Motor neuron (in vitro differentiated cells): Measurements from ENCODE around the gene MRNIP. TPM values are rescaled to one million over a fixed set of nuclear protein-coding genes. Genes with fewer than 3 reads are reported as not detected.
"Not testable (repeated sequence)": the region's sequence is repeated elsewhere in the genome, so short reads cannot be mapped to it uniquely, and the experiment has no call there.

Source experiments
- ATAC-seq, 8 experiments: fragments of 200-7000 bp; cut with Tn5 transposase; replicated peaks in 6 of 8; 2 replicates each; pipeline ENCODE4 v1.8.0; 2021; ENCODE audit warnings: mild to moderate bottlenecking in 8 of 8, moderate library complexity in 8 of 8
- H3K27ac ChIP-seq, 2 donors: fragments of 250-450 bp; sonication (Bioruptor Pico); 2 replicates each; pipeline ENCODE4 v1.9.0; 2021; ENCODE audit warnings: antibody characterized with exemption in 2 of 2, mild to moderate bottlenecking in 2 of 2, moderate library complexity in 1 of 2
- H3K4me1 ChIP-seq, 2 donors: fragments of 250-450 bp; sonication (Bioruptor Pico); replicated peaks in 1 of 2; 2 replicates each; pipeline ENCODE4 v1.6.1; 2021; ENCODE audit warnings: antibody characterized with exemption in 2 of 2, mild to moderate bottlenecking in 2 of 2, moderate library complexity in 1 of 2
- H3K4me3 ChIP-seq, 5 donors: fragments of 250-450 bp; sonication (Bioruptor Pico); 2 replicates each; pipeline ENCODE4 v1.9.0; 2021; ENCODE audit warnings: antibody characterized with exemption in 5 of 5, mild to moderate bottlenecking in 5 of 5, moderate library complexity in 4 of 5
- WGBS, 10 experiments: fragments of 450-650 bp; shearing (Covaris generic); methylation state at CpG; one replicate each; pipeline ENCODE4 v1.0.0; 2022; 5-methylcytosine and 5-hydroxymethylcytosine counted together
- in situ Hi-C, 9 experiments: fragments of 400-800 bp; cut with MboI; loops; one replicate each; pipeline ENCODE4 v1.15.0; 2021; ENCODE audit warnings: low sequenced_read_pairs in 9 of 9, low pct_unique_long_range_greater_than_20kb in 2 of 9; ENCODE audit not compliant: unreplicated experiment in 9 of 9
- total RNA-seq, 8 experiments: library from RNA; unstranded; fragments of 300-600 nt; gene quantifications; 2 replicates each; pipeline versions ENCODE4 v1.2.3 to v1.2.4, GENCODE V29; 2022

MRNIP gene
- total RNA-seq, 8 experiments from 2014 or later, result 18.8 to 48.6 (median 28.3) TPM

DNA sequence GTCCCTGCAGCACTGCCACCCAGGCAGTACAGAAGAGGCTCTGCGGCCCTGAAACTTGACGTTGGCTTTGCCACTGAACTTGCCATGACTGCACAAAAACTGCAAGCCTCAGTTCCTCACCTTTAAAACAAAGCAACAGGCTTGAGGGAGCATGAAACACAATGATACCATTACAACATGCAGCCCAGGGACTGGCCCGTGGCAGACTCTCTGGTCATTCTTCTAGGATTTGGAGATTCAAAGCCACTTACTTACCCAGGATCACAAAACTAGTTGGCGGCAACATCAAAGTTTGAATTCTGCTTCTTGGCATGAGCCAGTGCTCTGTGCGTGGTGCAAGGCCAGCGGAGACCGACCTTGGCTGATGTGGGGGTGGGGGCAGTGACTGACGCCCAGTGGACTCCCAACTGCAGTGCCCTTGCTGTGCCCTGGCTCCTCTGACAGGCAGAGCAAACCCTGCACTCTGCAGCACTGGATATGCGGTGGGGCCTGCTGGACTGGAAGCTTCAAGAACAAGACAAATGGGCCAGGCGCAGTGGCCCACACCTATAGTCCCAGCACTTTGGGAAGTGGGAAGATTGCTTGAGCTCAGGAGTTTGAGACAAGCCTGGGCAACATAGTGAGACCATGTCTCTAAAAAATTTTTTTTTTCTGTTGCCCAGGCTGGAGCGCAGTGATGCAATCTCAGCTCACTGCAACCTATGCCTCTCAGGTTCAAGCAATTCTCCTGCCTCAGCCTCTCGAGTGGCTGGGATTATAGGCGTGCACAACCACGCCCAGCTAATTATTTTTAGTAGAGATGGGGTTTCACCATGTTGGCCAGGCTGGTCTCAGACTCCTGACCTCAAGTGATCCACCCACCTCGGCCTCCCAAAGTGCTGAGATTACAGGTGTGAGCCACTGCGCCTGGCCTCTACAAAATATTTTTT, 19.0 kb downstream of the MRNIP start:
- H3K4me3 ChIP-seq, result no peak overlapping the region
- WGBS, 10 experiments, result 66 to 100% (median 91%) methylated on average over 1 to 15 of the region's 16 CpGs; no CpG with 5 or more reads in 1 of the 10 experiments
- ATAC-seq, result peak in 4 of 8 experiments; percentile 4 to 20 (median 5)
- no peaks in the 10 kb centered on the region for H3K4me1 ChIP-seq
- in situ Hi-C loops, result no loop called here
- H3K27ac ChIP-seq, result no peak overlapping the region

GRCh38 chr5:179837076-179838011, 21.3 kb downstream of the MRNIP start:
- 78 to 100% (median 94%) methylated on average over 1 to 7 of the region's 15 CpGs; no CpG with 5 or more reads in 1 of the 10 experiments for WGBS, 10 experiments
- in situ Hi-C loops, result no loop called here
- ATAC-seq, result peak in 5 of 8 experiments; percentile 1 to 20 (median 7)
- H3K4me1 ChIP-seq, result no peaks in the 10 kb centered on the region
- no peak overlapping the region for H3K27ac ChIP-seq
- H3K4me3 ChIP-seq, result no peak overlapping the region

DNA sequence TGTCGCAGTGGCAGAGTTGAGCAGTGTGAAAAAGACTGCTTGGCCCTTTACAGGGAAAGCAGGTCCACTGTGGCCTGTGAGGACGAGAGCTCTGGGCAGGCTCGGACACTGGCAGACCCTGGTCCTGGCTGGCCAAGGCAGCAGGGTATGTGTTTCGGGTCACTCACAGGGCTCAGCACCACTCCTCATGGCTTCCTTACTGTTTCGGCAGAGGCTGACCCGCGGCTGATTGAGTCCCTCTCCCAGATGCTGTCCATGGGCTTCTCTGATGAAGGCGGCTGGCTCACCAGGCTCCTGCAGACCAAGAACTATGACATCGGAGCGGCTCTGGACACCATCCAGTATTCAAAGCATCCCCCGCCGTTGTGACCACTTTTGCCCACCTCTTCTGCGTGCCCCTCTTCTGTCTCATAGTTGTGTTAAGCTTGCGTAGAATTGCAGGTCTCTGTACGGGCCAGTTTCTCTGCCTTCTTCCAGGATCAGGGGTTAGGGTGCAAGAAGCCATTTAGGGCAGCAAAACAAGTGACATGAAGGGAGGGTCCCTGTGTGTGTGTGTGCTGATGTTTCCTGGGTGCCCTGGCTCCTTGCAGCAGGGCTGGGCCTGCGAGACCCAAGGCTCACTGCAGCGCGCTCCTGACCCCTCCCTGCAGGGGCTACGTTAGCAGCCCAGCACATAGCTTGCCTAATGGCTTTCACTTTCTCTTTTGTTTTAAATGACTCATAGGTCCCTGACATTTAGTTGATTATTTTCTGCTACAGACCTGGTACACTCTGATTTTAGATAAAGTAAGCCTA, 22.2 kb downstream of the MRNIP start:
- in situ Hi-C loops, result no loop called here
- Histone ChIP-seq H3K4me1 (no peaks in the 10 kb centered on the region), H3K4me3 (no peak overlapping the region), H3K27ac (no peak overlapping the region)
- 85 to 100% (median 97%) methylated on average over 2 to 14 of the region's 19 CpGs; no CpG with 5 or more reads in 3 of the 10 experiments for WGBS, 10 experiments
- ATAC-seq, result peak in 7 of 8 experiments; percentile 5 to 83 (median 65)

DNA sequence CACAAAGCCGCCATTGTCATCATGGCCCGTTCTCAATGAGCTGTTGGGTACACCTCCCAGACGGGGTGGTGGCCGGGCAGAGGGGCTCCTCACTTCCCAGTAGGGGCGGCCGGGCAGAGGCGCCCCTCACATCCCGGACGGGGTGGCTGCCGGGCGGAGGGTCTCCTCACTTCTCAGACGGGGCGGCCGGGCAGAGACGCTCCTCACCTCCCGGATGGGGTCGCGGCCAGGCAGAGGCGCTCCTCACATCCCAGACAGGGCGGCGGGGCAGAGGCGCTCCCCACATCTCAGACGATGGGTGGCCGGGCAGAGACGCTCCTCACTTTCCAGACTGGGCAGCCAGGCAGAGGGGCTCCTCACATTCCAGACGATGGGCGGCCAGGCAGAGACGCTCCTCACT, 23.7 kb downstream of the MRNIP start:
- H3K4me1 ChIP-seq, in situ Hi-C loops, ATAC-seq, H3K4me3 ChIP-seq, H3K27ac ChIP-seq: not testable (repeated sequence)
- WGBS, 10 experiments, result no CpG with 5 or more reads among the region's 28 CpGs

- in situ Hi-C loops, result no loop called here
- ATAC-seq, result no peak
- no peak overlapping the region for H3K27ac ChIP-seq
- WGBS, 10 experiments, result 0% methylated on average over 1 of the region's 8 CpGs; no CpG with 5 or more reads in 9 of the 10 experiments
- H3K4me3 ChIP-seq, result no peak overlapping the region
- H3K4me1 ChIP-seq, result no peaks in the 10 kb centered on the region
Observed at GRCh38 chr5:179834120-179834519, 24.5 kb downstream of the MRNIP start.

- 80 to 100% (median 100%) methylated on average over 1 to 2 of the region's 3 CpGs; no CpG with 5 or more reads in 3 of the 10 experiments for WGBS, 10 experiments
- in situ Hi-C loops, result no loop called here
- Histone ChIP-seq H3K27ac (no peak overlapping the region), H3K4me3 (no peak overlapping the region), H3K4me1 (no peaks in the 10 kb centered on the region)
- no peak for ATAC-seq
Observed at GRCh38 chr5:179833709-179834070, 24.9 kb downstream of the MRNIP start.

DNA sequence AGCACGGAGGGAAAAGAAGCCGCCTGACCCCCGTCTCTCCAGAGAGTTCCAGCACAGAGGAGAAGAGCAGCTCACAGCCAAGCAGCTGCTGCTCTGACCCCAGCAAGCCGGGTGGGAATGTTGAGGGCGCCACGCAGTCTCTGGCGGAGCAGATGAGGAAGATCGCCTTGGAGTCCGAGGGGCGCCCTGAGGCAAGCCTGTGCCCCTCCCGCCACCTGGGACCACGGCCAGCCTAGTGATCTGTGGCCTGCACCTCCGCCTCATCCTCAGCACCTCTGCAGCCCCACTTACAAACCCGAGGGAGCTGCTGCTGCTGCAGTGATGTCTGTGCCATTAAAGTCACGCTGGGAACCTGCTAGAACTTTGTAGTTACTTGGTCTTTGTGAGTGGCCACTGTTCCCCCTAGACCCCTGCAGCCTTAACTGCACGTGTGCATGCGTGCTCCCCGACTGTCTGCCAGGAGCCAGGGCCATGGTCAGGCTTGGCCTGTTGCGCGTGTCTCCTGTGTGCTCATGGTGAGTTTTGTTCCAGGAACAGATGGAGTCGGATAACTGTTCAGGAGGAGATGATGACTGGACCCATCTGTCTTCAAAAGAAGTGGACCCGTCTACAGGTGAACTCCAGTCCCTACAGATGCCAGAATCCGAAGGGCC, 25.4 kb downstream of the MRNIP start:
- ATAC-seq, result peak in 1 of 8 experiments; percentile 3
- Histone ChIP-seq H3K4me1 (no peaks in the 10 kb centered on the region), H3K27ac (no peak overlapping the region), H3K4me3 (no peak overlapping the region)
- in situ Hi-C loops, result no loop called here
- 94 to 100% (median 99%) methylated on average over 2 to 11 of the region's 23 CpGs; no CpG with 5 or more reads in 6 of the 10 experiments for WGBS, 10 experiments

GRCh38 chr5:179832039-179832745, 26.4 kb downstream of the MRNIP start:
- no peaks in the 10 kb centered on the region for H3K4me1 ChIP-seq
- ATAC-seq, result peak in 3 of 8 experiments; percentile 7 to 11 (median 11)

DNA sequence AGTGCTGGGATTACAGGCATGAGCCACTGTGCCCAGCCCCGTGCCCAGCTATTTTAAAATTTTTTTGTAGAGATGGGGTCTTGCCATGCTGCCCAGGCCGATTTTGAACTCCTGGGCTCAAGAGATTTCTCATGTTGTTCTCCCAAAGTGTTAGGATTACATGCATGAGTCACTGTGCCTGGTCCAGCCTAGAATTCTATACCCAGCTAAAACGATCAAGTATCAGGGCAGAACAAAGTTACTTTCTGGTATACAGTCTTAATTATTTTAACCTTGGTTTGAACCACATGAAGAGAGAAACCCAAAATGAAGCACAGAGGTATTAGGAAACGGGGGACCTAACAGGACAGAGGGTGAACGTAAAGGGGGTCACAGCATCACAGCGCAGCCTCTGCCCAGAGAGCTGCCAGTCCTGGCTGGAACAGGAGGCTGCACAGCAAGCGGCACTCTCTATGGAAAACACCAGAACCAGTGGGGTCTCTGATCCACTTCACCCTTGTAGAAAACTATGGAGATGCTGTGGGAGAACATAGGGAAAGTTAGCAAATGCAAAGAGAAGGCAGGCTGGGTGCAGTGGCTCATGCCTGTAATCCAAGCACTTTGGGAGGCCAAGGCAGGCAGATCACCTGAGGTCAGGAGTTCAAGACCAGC, 27.7 kb downstream of the MRNIP start:
- Histone ChIP-seq H3K27ac (no peak overlapping the region), H3K4me3 (no peak overlapping the region), H3K4me1 (no peaks in the 10 kb centered on the region)
- 67 to 100% (median 98%) methylated on average over 1 to 6 of the region's 7 CpGs; no CpG with 5 or more reads in 5 of the 10 experiments for WGBS, 10 experiments
- ATAC-seq, result no peak
- in situ Hi-C loops, result no loop called here

More at GRCh38 chr5:179832039-179832745, 26.4 kb downstream of the MRNIP start:
- in situ Hi-C loops, result no loop called here
- Histone ChIP-seq H3K4me3 (no peak overlapping the region), H3K27ac (no peak overlapping the region)
- WGBS, 10 experiments, result 77 to 97% (median 90%) methylated on average over 2 to 16 of the region's 20 CpGs; no CpG with 5 or more reads in 5 of the 10 experiments

GRCh38 chr5:179829732-179830435, 28.7 kb downstream of the MRNIP start:
- in situ Hi-C loops, result no loop called here
- no peak overlapping the region for H3K4me3 ChIP-seq
- ATAC-seq, result no peak
- H3K4me1 ChIP-seq, result no peaks in the 10 kb centered on the region
- 80 to 100% (median 92%) methylated on average over 1 to 6 of the region's 7 CpGs; no CpG with 5 or more reads in 1 of the 10 experiments for WGBS, 10 experiments
- no peak overlapping the region for H3K27ac ChIP-seq
